Suppressor macrophage (primary cell): ENCODE results near the gene MAP1B.

Experiments used
- DNase-seq, 4 experiments: peaks; one replicate each; pipeline ENCODE4 v3.0.0-alpha.2; 2020 to 2022

MAP1B gene

GRCh38 chr5:72199681-72200080, 92.4 kb downstream of the MAP1B start:
- DNase-seq, result no peak

GRCh38 chr5:72202331-72202825, 95.1 kb downstream of the MAP1B start:
- DNase-seq, result no peak

- no peak for DNase-seq
Observed at GRCh38 chr5:72203251-72203845, 96.1 kb downstream of the MAP1B start.

- DNase-seq, result no peak
Observed at GRCh38 chr5:72204946-72205345, 97.7 kb downstream of the MAP1B start.

GRCh38 chr5:72205431-72206009, 98.2 kb downstream of the MAP1B start:
- no peak for DNase-seq

GRCh38 chr5:72206160-72206559, 98.9 kb downstream of the MAP1B start:
- no peak for DNase-seq

GRCh38 chr5:72206994-72207393, 99.7 kb downstream of the MAP1B start:
- DNase-seq, result no peak

GRCh38 chr5:72208324-72208926, 101.2 kb downstream of the MAP1B start:
- no peak for DNase-seq

- no peak for DNase-seq
Observed at GRCh38 chr5:72209147-72210115, 102.2 kb downstream of the MAP1B start.

GRCh38 chr5:72210888-72211678, 103.8 kb downstream of the MAP1B start:
- DNase-seq, result no peak

- DNase-seq, result no peak
Observed at GRCh38 chr5:72212171-72212570, 104.9 kb downstream of the MAP1B start.

- no peak for DNase-seq
Observed at GRCh38 chr5:72213482-72213881, 106.2 kb downstream of the MAP1B start.

- no peak for DNase-seq
Observed at GRCh38 chr5:72214168-72214567, 106.9 kb downstream of the MAP1B start.

GRCh38 chr5:72216756-72217155, 109.5 kb downstream of the MAP1B start:
- no peak for DNase-seq

- no peak for DNase-seq
Observed at GRCh38 chr5:72221099-72221498, 113.8 kb downstream of the MAP1B start.

- no peak for DNase-seq
Observed at GRCh38 chr5:72221541-72221940, 114.3 kb downstream of the MAP1B start.

- no peak for DNase-seq
Observed at GRCh38 chr5:72222521-72222920, 115.2 kb downstream of the MAP1B start.

- no peak for DNase-seq
Observed at GRCh38 chr5:72223371-72223770, 116.1 kb downstream of the MAP1B start.

GRCh38 chr5:72224946-72225463, 117.7 kb downstream of the MAP1B start:
- no peak for DNase-seq

- DNase-seq, result no peak
Observed at GRCh38 chr5:72225741-72226140, 118.5 kb downstream of the MAP1B start.

- no peak for DNase-seq
Observed at GRCh38 chr5:72226950-72227349, 119.7 kb downstream of the MAP1B start.

GRCh38 chr5:72228960-72229359, 121.7 kb downstream of the MAP1B start:
- DNase-seq, result no peak
